DND-41 (cell line): ENCODE results near the gene FLT4.

Experiments
- ATAC-seq: fragments of 200-7000 bp; cut with Tn5 transposase; 3 replicates; pipeline ENCODE4 v1.9.1; 2021; ENCODE audit warnings: low read depth; ENCODE audit not compliant: insufficient read depth
- DNase-seq: peaks from one replicate; pipeline ENCODE4 v3.0.0-alpha.2; 2020
- H2AFZ ChIP-seq: 2 replicates; pipeline ENCODE4 v1.6.0; 2012; ENCODE audit warnings: low read depth, low read length
- H3K27ac ChIP-seq: 2 replicates; pipeline ENCODE4 v1.5.1; 2012; ENCODE audit warnings: low read length, inconsistent platforms
- H3K27me3 ChIP-seq: fragments of 200-600 bp; sonication (generic); 2 replicates; pipeline ENCODE4 v1.6.0; 2012; ENCODE audit warnings: low read length, mild to moderate bottlenecking, inconsistent platforms; ENCODE audit not compliant: insufficient read depth, poor library complexity
- H3K36me3 ChIP-seq: 2 replicates; pipeline ENCODE4 v1.5.1; 2012; ENCODE audit warnings: low read length, inconsistent platforms; ENCODE audit not compliant: insufficient read depth
- H3K4me1 ChIP-seq: 2 replicates; pipeline ENCODE4 v1.5.1; 2012; ENCODE audit warnings: mild to moderate bottlenecking, low read length; ENCODE audit not compliant: insufficient read depth
- H3K4me2 ChIP-seq: 2 replicates; pipeline ENCODE4 v1.6.0; 2012; ENCODE audit warnings: mild to moderate bottlenecking, moderate library complexity, low read length, inconsistent platforms; ENCODE audit not compliant: insufficient read depth
- H3K4me3 ChIP-seq, 2 experiments: fragments of 200-600 bp in 1 of 2; shearing (Covaris generic) in 1 of 2; 2 replicates each; pipeline ENCODE4 v1.5.1; 2012 to 2016; ENCODE audit warnings: inconsistent platforms in 2 of 2, low read length in 2 of 2, mild to moderate bottlenecking in 2 of 2, low read depth in 1 of 2, moderate library complexity in 1 of 2
- H3K79me2 ChIP-seq: 2 replicates; pipeline ENCODE4 v1.6.0; 2012; ENCODE audit warnings: low read length, inconsistent platforms; ENCODE audit not compliant: insufficient read depth
- H3K9ac ChIP-seq: 2 replicates; pipeline ENCODE4 v1.6.0; 2012; ENCODE audit warnings: low read depth, mild to moderate bottlenecking, inconsistent platforms, low read length, moderate library complexity
- H3K9me3 ChIP-seq: 2 replicates; pipeline ENCODE4 v1.5.1; 2012; ENCODE audit warnings: low read length, moderate library complexity, mild to moderate bottlenecking, inconsistent platforms; ENCODE audit not compliant: insufficient read depth, severe bottlenecking
- H4K20me1 ChIP-seq: 2 replicates; pipeline ENCODE4 v1.6.0; 2012; ENCODE audit warnings: low read length; ENCODE audit not compliant: insufficient read depth
- CTCF ChIP-seq: IDR thresholded peaks from 2 replicates; pipeline ENCODE4 v1.5.1; 2012; ENCODE audit warnings: borderline replicate concordance, low read length, moderate library complexity, mild to moderate bottlenecking; ENCODE audit not compliant: poor library complexity, severe bottlenecking; ENCODE audit errors: extremely low read depth
- EZH2 ChIP-seq: IDR thresholded peaks from 3 replicates; pipeline ENCODE4 v1.6.1; 2012; ENCODE audit warnings: borderline replicate concordance, low read depth, mild to moderate bottlenecking, moderate library complexity, low read length, inconsistent platforms; ENCODE audit not compliant: severe bottlenecking

FLT4 gene

GRCh38 chr5:180608572-180609310 is 40.7 kb downstream of the FLT4 start:
- H3K4me2 ChIP-seq: no peak overlapping the region
- no peak for DNase-seq

GRCh38 chr5:180607861-180608571 is 41.4 kb downstream of the FLT4 start:
- Histone ChIP-seq H3K27me3 (no peaks in the 10 kb centered on the region), H3K4me3 (no peak overlapping the region), H3K36me3 (no peaks in the 10 kb centered on the region), H3K4me1 (no peaks in the 10 kb centered on the region), H3K79me2 (no peaks in the 10 kb centered on the region), H3K27ac (no peak overlapping the region), H3K9ac (no peak overlapping the region), H3K4me2 (no peak overlapping the region), H3K9me3 (no peaks in the 10 kb centered on the region), H2AFZ (no peak overlapping the region), H4K20me1 (no peaks in the 10 kb centered on the region)
- DNase-seq (no peak), ATAC-seq (no peak)
- no peak for TF ChIP-seq CTCF
- TF ChIP-seq EZH2: no peak

More at GRCh38 chr5:180608572-180609310, 40.7 kb downstream of the FLT4 start:
- Histone ChIP-seq H2AFZ (no peak overlapping the region), H3K79me2 (no peaks in the 10 kb centered on the region), H3K27me3 (no peaks in the 10 kb centered on the region), H3K36me3 (no peaks in the 10 kb centered on the region), H3K9me3 (no peaks in the 10 kb centered on the region), H3K4me1 (no peaks in the 10 kb centered on the region), H3K4me3 (no peak overlapping the region), H3K27ac (no peak overlapping the region), H4K20me1 (no peaks in the 10 kb centered on the region), H3K9ac (no peak overlapping the region)
- no peak for ATAC-seq
- TF ChIP-seq CTCF: no peak
- no peak for TF ChIP-seq EZH2

- H3K27ac ChIP-seq: no peak overlapping the region
- no peaks in the 10 kb centered on the region for H3K36me3 ChIP-seq
- DNase-seq (no peak), ATAC-seq (peak; percentile 20; the same call in 2 of the 3 replicates)
- H3K79me2 ChIP-seq: no peaks in the 10 kb centered on the region
- no peak overlapping the region for H3K9ac ChIP-seq
- no peak overlapping the region for H2AFZ ChIP-seq
- TF ChIP-seq EZH2 (no peak), CTCF (no peak)
- H3K4me3 ChIP-seq: no peak overlapping the region
- no peaks in the 10 kb centered on the region for H3K4me1 ChIP-seq
- no peak overlapping the region for H3K4me2 ChIP-seq
- H4K20me1 ChIP-seq: no peaks in the 10 kb centered on the region
- no peaks in the 10 kb centered on the region for H3K27me3 ChIP-seq
- H3K9me3 ChIP-seq: no peaks in the 10 kb centered on the region
Measured at GRCh38 chr5:180606215-180606785, 43.1 kb downstream of the FLT4 start.
